ENCODE data around the gene PCLO.

Gene PCLO

DNA sequence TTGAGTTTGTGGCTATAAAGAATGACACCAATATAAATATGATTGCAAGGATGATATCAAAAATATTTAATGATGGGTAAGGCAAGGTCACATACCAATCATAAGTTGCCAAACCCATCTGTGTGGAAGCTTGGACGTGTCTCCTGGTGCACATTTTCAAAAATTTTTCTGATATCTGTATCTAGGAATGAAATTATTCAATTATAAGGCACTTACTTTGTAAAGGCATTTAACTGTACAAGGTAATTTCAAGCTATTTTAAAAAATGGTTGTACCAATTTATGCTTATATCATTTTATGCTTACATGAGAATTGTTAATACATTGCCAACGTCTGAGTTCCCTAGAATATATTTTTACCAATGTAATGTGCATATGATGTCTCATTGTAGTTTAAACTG lies 412.7 kb downstream of the PCLO start:
- DNase-seq (ENCODE audit: low spot score): no peak
- in situ Hi-C loops (cut with MboI; ENCODE audit: low pct_unique_long_range_greater_than_20kb, low sequenced_read_pairs, unreplicated experiment): no loop called here
- TF ChIP-seq, protein P1, sequence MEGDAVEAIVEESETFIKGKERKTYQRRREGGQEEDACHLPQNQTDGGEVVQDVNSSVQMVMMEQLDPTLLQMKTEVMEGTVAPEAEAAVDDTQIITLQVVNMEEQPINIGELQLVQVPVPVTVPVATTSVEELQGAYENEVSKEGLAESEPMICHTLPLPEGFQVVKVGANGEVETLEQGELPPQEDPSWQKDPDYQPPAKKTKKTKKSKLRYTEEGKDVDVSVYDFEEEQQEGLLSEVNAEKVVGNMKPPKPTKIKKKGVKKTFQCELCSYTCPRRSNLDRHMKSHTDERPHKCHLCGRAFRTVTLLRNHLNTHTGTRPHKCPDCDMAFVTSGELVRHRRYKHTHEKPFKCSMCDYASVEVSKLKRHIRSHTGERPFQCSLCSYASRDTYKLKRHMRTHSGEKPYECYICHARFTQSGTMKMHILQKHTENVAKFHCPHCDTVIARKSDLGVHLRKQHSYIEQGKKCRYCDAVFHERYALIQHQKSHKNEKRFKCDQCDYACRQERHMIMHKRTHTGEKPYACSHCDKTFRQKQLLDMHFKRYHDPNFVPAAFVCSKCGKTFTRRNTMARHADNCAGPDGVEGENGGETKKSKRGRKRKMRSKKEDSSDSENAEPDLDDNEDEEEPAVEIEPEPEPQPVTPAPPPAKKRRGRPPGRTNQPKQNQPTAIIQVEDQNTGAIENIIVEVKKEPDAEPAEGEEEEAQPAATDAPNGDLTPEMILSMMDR (IDR thresholded peaks at IDR 0.05; ENCODE audit: extremely low read depth, insufficient read depth, missing control alignments): no peak

DNA sequence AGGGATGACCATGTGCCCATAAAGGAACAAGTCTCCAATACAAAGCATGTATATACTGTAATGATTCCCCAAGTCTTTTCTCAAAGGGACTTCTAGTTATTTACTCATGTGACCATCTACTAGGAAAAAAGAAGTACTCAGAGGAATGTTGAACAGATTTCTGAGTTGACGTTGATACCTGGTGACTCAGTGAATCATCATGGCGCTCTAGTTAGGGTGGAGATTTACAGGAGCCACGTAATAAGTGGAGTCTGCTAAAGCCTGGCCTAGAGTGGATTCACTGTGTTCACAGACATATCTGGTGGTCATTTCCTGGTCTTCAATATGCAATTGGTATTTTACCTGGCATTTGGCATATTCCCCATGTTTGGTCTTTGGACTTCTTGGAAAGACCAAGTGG lies 416.9 kb downstream of the PCLO start:
- in situ Hi-C loops (cut with MboI; ENCODE audit: low pct_unique_long_range_greater_than_20kb, low sequenced_read_pairs, unreplicated experiment): no loop called here
- DNase-seq (ENCODE audit: low spot score): no peak
- TF ChIP-seq, protein P1 (IDR thresholded peaks at IDR 0.05; ENCODE audit: extremely low read depth, insufficient read depth, missing control alignments): no peak

DNA sequence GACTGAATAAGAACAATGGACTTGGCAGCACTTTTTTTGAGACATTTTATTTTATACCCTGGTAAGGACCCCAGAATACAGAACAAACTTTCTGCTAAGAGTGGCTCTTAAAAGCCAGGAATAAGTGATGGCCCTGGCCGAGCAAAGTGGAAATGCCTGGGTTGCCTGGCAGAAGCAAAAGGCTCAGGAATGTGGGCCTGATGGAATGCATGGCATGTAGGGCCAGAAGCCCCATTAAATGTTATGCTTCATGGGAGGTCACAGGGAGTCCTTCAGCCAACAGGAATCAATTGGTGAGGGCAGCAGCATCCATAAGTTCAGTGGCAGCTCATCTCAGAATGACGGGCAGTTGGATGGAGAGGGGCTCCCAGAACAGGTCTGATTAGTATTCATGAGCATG lies 417.6 kb downstream of the PCLO start:
- no peak for DNase-seq (ENCODE audit: low spot score)
- TF ChIP-seq, protein P1 (IDR thresholded peaks at IDR 0.05; ENCODE audit: extremely low read depth, insufficient read depth, missing control alignments): no peak
- in situ Hi-C loops (cut with MboI; ENCODE audit: low pct_unique_long_range_greater_than_20kb, low sequenced_read_pairs, unreplicated experiment): no loop called here

GRCh38 chr7:82742163-82742562 lies 420.5 kb downstream of the PCLO start:
- no peak for DNase-seq (ENCODE audit: low spot score)
- in situ Hi-C loops (cut with MboI; ENCODE audit: low pct_unique_long_range_greater_than_20kb, low sequenced_read_pairs, unreplicated experiment): no loop called here
- TF ChIP-seq, protein P1 (IDR thresholded peaks at IDR 0.05; ENCODE audit: extremely low read depth, insufficient read depth, missing control alignments): no peak

GRCh38 chr7:82741493-82741892 lies 421.2 kb downstream of the PCLO start:
- in situ Hi-C loops (cut with MboI; ENCODE audit: low pct_unique_long_range_greater_than_20kb, low sequenced_read_pairs, unreplicated experiment): no loop called here
- TF ChIP-seq, protein P1 (IDR thresholded peaks at IDR 0.05; ENCODE audit: extremely low read depth, insufficient read depth, missing control alignments): no peak
- DNase-seq (ENCODE audit: low spot score): no peak

DNA sequence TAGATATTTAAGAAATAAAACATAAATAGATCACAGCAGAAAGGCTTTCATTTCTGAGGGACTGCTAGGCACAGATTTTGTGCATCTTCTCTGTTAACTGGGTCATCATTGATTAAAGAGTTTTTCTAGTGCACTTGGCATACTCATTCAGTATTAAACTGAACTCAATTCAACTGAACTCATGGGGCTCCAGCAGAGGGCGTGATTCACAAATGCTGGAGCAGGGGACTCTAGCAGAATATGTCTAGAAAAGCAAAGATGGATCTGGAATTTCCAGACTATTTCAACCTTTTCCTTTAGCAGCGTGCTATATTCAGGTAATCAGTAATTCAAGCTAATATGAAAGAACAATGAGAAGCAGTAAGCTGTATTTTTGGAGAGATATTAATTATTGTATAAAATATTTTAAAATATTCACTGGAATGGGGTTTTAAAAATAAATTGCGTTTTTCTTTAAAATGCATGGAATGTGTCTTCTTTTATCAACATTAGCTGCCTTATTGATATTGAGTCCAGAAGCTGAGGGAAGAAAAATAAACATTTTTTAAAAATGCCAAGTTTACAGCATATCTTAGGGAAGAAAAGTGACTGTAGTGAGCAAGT lies 422.3 kb downstream of the PCLO start:
- DNase-seq (ENCODE audit: low spot score): no peak
- in situ Hi-C loops (cut with MboI; ENCODE audit: low pct_unique_long_range_greater_than_20kb, low sequenced_read_pairs, unreplicated experiment): no loop called here
- TF ChIP-seq, protein P1 (IDR thresholded peaks at IDR 0.05; ENCODE audit: extremely low read depth, insufficient read depth, missing control alignments): peak; percentile 56

Data from GM13977 (cell line).